ENCODE data around the gene WDR1.

WDR1 gene

DNA sequence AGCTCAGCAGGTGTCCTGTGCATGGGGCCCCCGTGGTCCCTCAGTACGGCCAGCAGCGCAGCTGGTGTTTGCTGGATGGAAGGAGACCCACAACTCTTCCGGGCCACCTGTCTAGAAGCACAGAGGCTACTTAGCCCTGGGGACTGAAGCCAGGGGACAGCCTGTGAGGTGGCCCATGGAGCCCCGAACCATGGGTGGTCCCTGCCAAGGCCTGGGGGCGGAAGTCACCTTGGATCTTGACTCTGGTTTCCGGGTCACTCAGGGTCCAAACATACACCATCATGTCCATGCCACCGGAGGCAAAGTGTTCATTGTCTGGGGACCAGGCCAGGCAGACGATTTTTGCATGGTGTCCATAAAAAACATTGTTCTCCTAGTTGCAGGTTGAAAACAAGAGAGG, 39.5 kb downstream of the WDR1 start:
- Histone ChIP-seq H3K9ac (ENCODE audit: low read depth, low read length) (no peak overlapping the region), H3K36me3 (ENCODE audit: control insufficient read depth, insufficient read depth, low read length) (peaks cover 83% of the 10 kb centered on the region), H3K27me3 (ENCODE audit: control insufficient read depth, insufficient read depth, low read length) (no peaks in the 10 kb centered on the region), H3K4me1 (ENCODE audit: control insufficient read depth, insufficient read depth, low read length) (no peaks in the 10 kb centered on the region), H3K4me3 (ENCODE audit: low read depth, low read length) (no peak overlapping the region), H3K9me3 (ENCODE audit: control insufficient read depth, insufficient read depth, low read length) (no peaks in the 10 kb centered on the region)

DNA sequence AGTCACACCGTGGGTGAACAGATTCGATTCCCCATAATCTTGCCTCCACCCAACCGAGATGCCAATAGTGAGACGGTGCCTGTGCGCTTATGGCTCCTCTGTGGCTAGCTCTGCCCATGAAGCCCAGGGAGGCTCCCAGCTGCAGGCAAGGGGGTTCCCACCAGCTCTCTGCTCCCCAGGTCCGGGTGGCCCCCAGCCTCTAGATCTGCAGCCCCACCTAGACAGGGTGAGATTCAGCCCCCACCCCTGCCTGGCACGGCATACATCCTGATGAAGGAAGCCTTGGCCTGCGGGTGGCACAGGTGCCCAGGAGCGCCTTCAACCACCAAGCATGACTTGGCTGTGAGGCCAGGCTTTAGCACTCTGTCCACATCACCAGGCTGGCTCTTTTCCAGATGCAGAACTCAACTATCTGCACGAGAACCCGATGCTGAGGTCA, 40.6 kb downstream of the WDR1 start:
- no peak overlapping the region for H3K9ac ChIP-seq (ENCODE audit: low read depth, low read length)
- no peaks in the 10 kb centered on the region for H3K4me1 ChIP-seq (ENCODE audit: control insufficient read depth, insufficient read depth, low read length)
- no peaks in the 10 kb centered on the region for H3K27me3 ChIP-seq (ENCODE audit: control insufficient read depth, insufficient read depth, low read length)
- peaks cover 75% of the 10 kb centered on the region for H3K36me3 ChIP-seq (ENCODE audit: control insufficient read depth, insufficient read depth, low read length)
- H3K9me3 ChIP-seq (ENCODE audit: control insufficient read depth, insufficient read depth, low read length) = no peaks in the 10 kb centered on the region
- no peak overlapping the region for H3K4me3 ChIP-seq (ENCODE audit: low read depth, low read length)

DNA sequence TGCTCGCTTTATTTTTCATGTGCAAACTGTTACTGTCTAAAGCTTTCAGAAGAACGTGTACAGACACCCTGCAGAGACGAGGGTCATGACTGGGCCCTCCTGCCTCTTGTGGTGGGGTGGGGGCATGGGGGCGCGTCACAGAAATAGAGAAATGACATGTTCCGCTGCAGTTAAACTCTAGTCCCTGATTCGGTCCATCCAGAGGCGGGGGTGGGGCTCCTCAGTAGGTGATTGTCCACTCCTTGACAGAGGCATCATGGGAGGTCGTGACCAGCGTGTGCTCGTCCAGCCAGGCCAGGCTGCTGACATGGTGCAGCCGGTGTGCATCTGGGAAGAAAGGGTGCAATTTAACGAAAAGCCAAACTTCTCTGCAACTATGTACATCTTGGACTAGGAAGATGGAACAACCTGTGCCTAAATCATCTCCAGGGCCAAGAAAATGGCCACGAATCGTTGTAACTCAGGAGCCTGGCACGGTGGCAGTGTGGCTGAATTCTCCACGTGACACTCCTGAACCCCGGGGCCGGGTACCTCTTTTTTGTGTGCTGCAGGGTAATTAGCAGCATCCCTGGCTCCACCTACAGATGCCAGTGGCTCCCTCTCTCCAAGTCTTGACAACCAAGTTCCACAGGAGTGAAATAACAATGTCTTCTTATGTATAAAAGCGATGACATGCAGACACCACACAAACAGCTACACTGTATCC, 41.3 kb downstream of the WDR1 start:
- Histone ChIP-seq H3K9ac (ENCODE audit: low read depth, low read length) (no peak overlapping the region), H3K36me3 (ENCODE audit: control insufficient read depth, insufficient read depth, low read length) (peaks cover 68% of the 10 kb centered on the region), H3K9me3 (ENCODE audit: control insufficient read depth, insufficient read depth, low read length) (no peaks in the 10 kb centered on the region), H3K4me3 (ENCODE audit: low read depth, low read length) (no peak overlapping the region), H3K27me3 (ENCODE audit: control insufficient read depth, insufficient read depth, low read length) (no peaks in the 10 kb centered on the region), H3K4me1 (ENCODE audit: control insufficient read depth, insufficient read depth, low read length) (no peaks in the 10 kb centered on the region)

DNA sequence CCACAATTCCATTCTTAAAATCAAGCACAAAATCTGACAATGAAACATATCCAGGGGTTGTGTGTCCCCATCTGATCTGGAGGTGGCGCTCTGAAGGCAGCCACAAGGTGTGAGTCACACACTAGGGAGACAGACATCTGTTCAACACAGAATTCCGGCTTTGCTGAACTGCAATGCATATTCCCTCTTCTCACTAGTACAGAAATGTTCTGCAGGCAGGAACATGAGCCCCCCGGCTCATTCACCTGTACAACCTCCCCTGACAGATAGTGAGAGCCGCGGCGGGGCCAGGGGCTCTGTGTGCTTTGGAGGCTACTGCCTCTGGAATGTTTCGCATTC, 41.9 kb downstream of the WDR1 start:
- H3K9me3 ChIP-seq (ENCODE audit: control insufficient read depth, insufficient read depth, low read length) = no peaks in the 10 kb centered on the region
- H3K36me3 ChIP-seq (ENCODE audit: control insufficient read depth, insufficient read depth, low read length) = peaks cover 63% of the 10 kb centered on the region
- no peaks in the 10 kb centered on the region for H3K27me3 ChIP-seq (ENCODE audit: control insufficient read depth, insufficient read depth, low read length)
- no peak overlapping the region for H3K9ac ChIP-seq (ENCODE audit: low read depth, low read length)
- H3K4me3 ChIP-seq (ENCODE audit: low read depth, low read length) = no peak overlapping the region
- H3K4me1 ChIP-seq (ENCODE audit: control insufficient read depth, insufficient read depth, low read length) = no peaks in the 10 kb centered on the region

DNA sequence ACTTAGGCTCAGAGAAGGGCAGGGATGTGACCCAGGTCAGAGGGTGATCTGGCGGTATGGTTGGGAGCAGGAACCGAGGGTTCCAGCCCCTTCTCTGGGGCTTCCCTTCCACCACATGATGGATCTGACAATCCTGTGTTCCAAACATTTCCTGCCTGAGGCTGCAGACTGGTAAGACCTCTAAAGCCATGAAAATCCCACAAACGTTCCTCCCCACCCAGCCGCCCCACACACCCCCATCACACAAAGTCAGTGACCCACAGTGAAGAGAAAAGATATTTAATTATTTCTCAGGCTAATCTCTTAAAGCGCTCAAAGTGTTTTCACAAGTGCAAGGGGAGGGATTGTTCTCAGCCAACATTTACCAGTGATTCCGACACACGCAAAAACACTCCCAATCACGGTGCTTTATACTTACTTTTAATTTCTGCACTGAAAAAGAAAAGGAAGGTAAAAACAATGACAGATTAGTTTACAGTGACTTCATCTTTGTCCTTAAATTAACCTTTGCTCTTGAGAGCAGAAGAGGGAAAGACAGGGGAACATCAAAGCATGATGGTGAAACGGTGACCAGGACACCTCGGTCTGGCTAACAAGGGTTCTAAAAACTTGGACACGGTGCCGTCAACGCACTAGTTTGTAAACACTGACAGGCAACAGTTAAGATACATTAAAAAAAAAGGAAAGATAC, 42.4 kb downstream of the WDR1 start:
- H3K36me3 ChIP-seq (ENCODE audit: control insufficient read depth, insufficient read depth, low read length) = peaks cover 57% of the 10 kb centered on the region
- H3K9me3 ChIP-seq (ENCODE audit: control insufficient read depth, insufficient read depth, low read length) = no peaks in the 10 kb centered on the region
- no peaks in the 10 kb centered on the region for H3K27me3 ChIP-seq (ENCODE audit: control insufficient read depth, insufficient read depth, low read length)
- no peaks in the 10 kb centered on the region for H3K4me1 ChIP-seq (ENCODE audit: control insufficient read depth, insufficient read depth, low read length)
- no peak overlapping the region for H3K9ac ChIP-seq (ENCODE audit: low read depth, low read length)
- H3K4me3 ChIP-seq (ENCODE audit: low read depth, low read length) = no peak overlapping the region

DNA sequence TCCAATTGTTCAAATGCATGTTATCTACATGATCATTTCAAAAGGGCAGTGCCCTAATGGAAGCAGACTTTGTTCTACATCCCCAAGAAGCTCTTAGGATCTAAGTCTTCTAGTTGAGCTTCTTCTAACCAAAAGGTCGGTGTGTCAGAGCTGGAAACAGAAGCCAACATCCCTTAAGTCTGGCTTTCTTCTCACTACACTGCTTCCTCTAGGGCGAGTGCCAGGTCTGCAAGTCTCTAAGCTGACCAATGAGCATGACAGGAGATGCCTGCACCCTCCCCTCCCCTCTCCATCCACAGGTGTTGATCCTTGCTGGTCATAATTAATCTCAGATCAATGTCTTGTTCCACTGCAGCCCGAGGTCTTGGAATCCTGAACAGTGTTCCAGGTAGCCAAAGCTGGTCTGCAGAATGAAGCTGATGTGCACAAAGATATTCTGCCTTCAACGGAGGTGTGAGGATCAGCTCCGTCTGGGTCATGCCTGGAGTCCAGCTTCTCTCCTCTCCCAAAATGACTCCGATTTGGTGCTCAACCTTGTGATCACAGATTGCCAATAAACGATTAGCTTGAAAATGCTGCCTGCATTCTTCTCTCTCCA, 44.1 kb downstream of the WDR1 start:
- H3K9me3 ChIP-seq (ENCODE audit: control insufficient read depth, insufficient read depth, low read length) = no peaks in the 10 kb centered on the region
- no peak overlapping the region for H3K4me3 ChIP-seq (ENCODE audit: low read depth, low read length)
- no peak overlapping the region for H3K9ac ChIP-seq (ENCODE audit: low read depth, low read length)
- H3K27me3 ChIP-seq (ENCODE audit: control insufficient read depth, insufficient read depth, low read length) = no peaks in the 10 kb centered on the region
- H3K4me1 ChIP-seq (ENCODE audit: control insufficient read depth, insufficient read depth, low read length) = no peaks in the 10 kb centered on the region
- peaks cover 40% of the 10 kb centered on the region for H3K36me3 ChIP-seq (ENCODE audit: control insufficient read depth, insufficient read depth, low read length)

DNA sequence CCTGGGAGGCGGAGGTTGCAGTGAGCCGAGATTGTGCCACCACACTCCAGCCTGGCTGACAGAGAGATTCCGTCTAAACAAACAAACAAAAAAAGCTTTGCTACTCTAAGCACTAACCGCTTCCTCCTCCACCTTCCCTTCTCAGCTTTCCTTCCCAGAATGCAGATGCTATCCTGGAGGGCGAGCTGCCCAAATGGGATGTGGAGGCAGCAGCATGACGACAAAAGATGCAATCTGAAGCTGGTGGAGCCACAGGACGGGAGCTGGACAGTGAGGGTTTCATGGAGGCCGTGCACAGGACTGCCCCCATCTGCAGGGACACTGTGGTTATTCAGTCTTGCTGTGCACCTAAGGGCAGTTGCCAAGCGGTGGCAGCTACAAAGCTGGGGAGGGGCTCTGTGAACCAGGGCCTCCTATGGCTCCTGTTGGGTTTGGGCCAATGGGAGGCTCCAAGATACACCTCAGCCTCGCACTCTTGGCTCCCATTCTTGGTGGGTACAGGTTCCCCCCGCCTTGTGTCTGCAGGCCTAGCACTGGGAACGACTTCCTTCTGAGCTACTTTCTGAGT, 47.4 kb downstream of the WDR1 start:
- no peaks in the 10 kb centered on the region for H3K9me3 ChIP-seq (ENCODE audit: control insufficient read depth, insufficient read depth, low read length)
- no peak overlapping the region for H3K4me3 ChIP-seq (ENCODE audit: low read depth, low read length)
- no peak overlapping the region for H3K9ac ChIP-seq (ENCODE audit: low read depth, low read length)
- peaks cover 9% of the 10 kb centered on the region for H3K36me3 ChIP-seq (ENCODE audit: control insufficient read depth, insufficient read depth, low read length)
- H3K27me3 ChIP-seq (ENCODE audit: control insufficient read depth, insufficient read depth, low read length) = no peaks in the 10 kb centered on the region
- no peaks in the 10 kb centered on the region for H3K4me1 ChIP-seq (ENCODE audit: control insufficient read depth, insufficient read depth, low read length)

DNA sequence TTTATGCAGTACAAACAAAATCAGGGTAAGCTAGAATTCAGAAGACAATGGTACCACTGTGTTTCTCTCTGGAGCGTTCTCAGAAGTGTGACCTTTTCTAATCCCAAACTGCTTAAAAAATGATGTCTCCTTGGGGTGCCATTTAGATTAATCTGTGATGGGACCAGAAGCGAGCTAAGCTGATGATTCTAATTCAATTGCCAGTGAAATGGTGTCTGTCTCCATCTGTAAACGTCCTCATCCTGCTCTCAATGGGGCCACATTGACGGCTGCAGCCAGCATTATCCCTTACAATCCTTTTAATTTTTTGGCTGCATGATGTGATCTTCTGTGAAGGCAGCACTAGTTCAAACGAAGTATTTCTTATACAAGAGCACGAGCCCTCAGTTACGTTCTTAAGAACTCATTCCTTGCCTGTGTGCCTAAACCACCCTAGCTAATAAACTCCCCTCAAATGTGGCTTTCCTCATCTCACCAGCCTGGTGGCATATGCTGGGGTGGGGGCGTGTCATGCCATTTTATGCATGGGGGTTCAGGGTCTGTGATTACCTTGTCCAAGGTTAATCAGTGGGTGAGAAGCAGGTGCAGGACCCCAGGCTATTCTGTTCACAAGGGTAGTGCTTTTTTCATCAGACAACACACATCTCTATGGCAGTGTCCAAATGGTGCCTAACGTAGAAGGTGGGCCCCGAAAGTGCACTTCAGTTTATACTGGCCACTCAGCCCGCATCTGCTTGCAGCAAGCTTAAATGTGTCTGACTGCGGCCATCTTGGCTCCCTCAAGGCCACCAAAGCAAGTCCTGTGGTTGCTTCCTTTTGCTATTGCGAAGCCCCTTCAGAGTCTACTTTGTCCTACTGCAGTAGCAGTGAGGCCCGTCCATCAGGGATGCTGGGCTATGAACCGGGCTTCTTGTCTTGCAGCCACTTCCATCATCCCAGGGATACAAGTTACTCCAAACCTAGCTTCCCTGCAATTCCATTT, 49.6 kb downstream of the WDR1 start:
- H3K4me1 ChIP-seq (ENCODE audit: control insufficient read depth, insufficient read depth, low read length) = peaks cover 4% of the 10 kb centered on the region
- no peak overlapping the region for H3K9ac ChIP-seq (ENCODE audit: low read depth, low read length)
- H3K4me3 ChIP-seq (ENCODE audit: low read depth, low read length) = no peak overlapping the region
- H3K36me3 ChIP-seq (ENCODE audit: control insufficient read depth, insufficient read depth, low read length) = no peaks in the 10 kb centered on the region
- H3K27me3 ChIP-seq (ENCODE audit: control insufficient read depth, insufficient read depth, low read length) = no peaks in the 10 kb centered on the region
- H3K9me3 ChIP-seq (ENCODE audit: control insufficient read depth, insufficient read depth, low read length) = no peaks in the 10 kb centered on the region

DNA sequence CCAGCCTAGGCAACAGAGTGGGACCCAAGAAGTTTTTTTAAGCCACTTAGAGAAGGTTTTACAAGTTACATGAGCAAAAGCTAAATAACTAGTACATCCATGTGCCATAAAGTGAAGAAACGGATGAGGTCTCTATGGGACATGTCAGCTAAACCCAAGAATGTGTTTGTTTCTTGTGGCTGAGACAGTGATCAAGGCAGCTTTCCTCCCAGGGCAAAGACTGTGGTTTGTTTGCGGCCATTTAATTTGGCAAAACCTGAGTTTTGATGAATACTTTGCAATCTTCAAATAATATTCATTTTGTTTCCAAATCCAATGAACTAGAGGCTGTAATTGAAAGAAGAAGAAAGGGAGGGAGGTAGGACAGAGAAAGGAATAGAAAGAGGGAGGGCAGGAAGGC, 50.4 kb downstream of the WDR1 start:
- H3K9ac ChIP-seq (ENCODE audit: low read depth, low read length) = no peak overlapping the region
- no peaks in the 10 kb centered on the region for H3K9me3 ChIP-seq (ENCODE audit: control insufficient read depth, insufficient read depth, low read length)
- peaks cover 4% of the 10 kb centered on the region for H3K4me1 ChIP-seq (ENCODE audit: control insufficient read depth, insufficient read depth, low read length)
- no peak overlapping the region for H3K4me3 ChIP-seq (ENCODE audit: low read depth, low read length)
- no peaks in the 10 kb centered on the region for H3K27me3 ChIP-seq (ENCODE audit: control insufficient read depth, insufficient read depth, low read length)
- H3K36me3 ChIP-seq (ENCODE audit: control insufficient read depth, insufficient read depth, low read length) = no peaks in the 10 kb centered on the region

DNA sequence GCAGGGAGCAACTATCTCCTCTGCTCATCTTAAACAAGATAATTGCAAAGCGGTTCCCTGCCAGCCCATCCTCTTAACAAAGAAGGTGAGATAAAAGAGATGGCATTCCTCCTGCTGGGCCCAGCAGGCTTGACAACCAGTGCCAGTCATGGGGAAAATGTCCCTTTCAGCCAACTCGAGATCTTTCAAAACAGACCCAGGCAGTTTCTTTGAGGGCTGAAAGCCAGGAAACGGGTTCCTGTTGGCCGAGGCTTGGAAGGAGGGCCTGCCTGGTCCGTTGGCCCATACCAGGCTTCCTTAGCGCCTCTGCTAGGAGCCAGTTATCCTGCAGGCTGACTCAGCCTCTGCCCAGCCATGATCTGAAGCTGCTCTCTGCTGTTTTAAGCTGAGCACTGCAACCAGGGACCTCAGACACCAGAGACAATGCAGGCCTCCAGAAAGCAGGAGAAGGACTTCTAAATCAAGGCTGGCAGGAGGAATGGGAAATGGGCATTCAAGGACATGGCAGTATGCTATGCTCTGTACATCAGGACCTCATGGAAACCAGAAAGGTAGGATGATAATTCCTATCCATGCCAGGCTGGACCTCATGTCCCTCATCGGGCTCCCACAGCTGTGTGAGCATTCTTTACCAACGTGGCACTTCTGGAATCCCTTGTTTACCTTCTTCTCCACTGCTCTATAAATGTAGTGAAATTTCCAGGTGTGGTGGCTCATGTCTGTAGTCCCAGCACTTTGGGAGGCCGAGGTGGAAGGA, 52.9 kb downstream of the WDR1 start:
- H3K4me3 ChIP-seq (ENCODE audit: low read depth, low read length) = no peak overlapping the region
- H3K27me3 ChIP-seq (ENCODE audit: control insufficient read depth, insufficient read depth, low read length) = no peaks in the 10 kb centered on the region
- H3K36me3 ChIP-seq (ENCODE audit: control insufficient read depth, insufficient read depth, low read length) = no peaks in the 10 kb centered on the region
- H3K9ac ChIP-seq (ENCODE audit: low read depth, low read length) = no peak overlapping the region
- H3K9me3 ChIP-seq (ENCODE audit: control insufficient read depth, insufficient read depth, low read length) = no peaks in the 10 kb centered on the region
- H3K4me1 ChIP-seq (ENCODE audit: control insufficient read depth, insufficient read depth, low read length) = peaks cover 4% of the 10 kb centered on the region

Data from iPS-15b (cell line).